Osteoblast (primary cell): ENCODE data around the gene TCF25. TPM values are rescaled to one million over a fixed set of nuclear protein-coding genes. Genes with fewer than 3 reads are reported as not detected.

Source experiments
- DNase-seq: peaks from one replicate; pipeline ENCODE4 v3.0.0; 2011; ENCODE audit warnings: low spot score, mixed read lengths; ENCODE audit not compliant: insufficient read length; ENCODE audit errors: missing footprints
- H2AFZ ChIP-seq: 2 replicates; pipeline ENCODE4 v1.6.0; 2011; ENCODE audit warnings: mild to moderate bottlenecking, low read length
- H3K27ac ChIP-seq: 2 replicates; pipeline ENCODE4 v1.5.1; 2011; ENCODE audit warnings: mild to moderate bottlenecking, low read depth, low read length, moderate library complexity
- H3K27me3 ChIP-seq: 2 replicates; pipeline ENCODE4 v1.6.0; 2012; ENCODE audit warnings: mild to moderate bottlenecking, control low read depth, inconsistent platforms, low read length, moderate library complexity; ENCODE audit not compliant: insufficient read depth
- H3K36me3 ChIP-seq: 2 replicates; pipeline ENCODE4 v1.5.1; 2011; ENCODE audit warnings: mild to moderate bottlenecking, low read length, control low read depth, moderate library complexity; ENCODE audit not compliant: insufficient read depth
- H3K4me1 ChIP-seq: 2 replicates; pipeline ENCODE4 v1.5.1; 2011; ENCODE audit warnings: mild to moderate bottlenecking, low read length, control low read depth, moderate library complexity; ENCODE audit not compliant: insufficient read depth
- H3K4me2 ChIP-seq: 2 replicates; pipeline ENCODE4 v1.6.0; 2011; ENCODE audit warnings: mild to moderate bottlenecking, low read length; ENCODE audit not compliant: insufficient read depth
- H3K4me3 ChIP-seq: fragments of 200-600 bp; sonication (generic); 3 replicates; pipeline ENCODE4 v1.5.1; 2012; ENCODE audit warnings: mild to moderate bottlenecking, low read length, inconsistent platforms; ENCODE audit not compliant: insufficient read depth
- H3K79me2 ChIP-seq: 2 replicates; pipeline ENCODE4 v1.6.0; 2012; ENCODE audit warnings: mild to moderate bottlenecking, low read length, control low read depth, inconsistent platforms; ENCODE audit not compliant: insufficient read depth
- H3K9me3 ChIP-seq: 2 replicates; pipeline ENCODE4 v1.5.1; 2011; ENCODE audit warnings: low read depth, low read length, control low read depth
- H4K20me1 ChIP-seq: 2 replicates; pipeline ENCODE4 v1.6.0; 2012; ENCODE audit warnings: mild to moderate bottlenecking, low read length, control low read depth; ENCODE audit not compliant: insufficient read depth
- total RNA-seq: library from RNA; depleted of rRNA; stranded (reverse); fragments of >200 nt; gene quantifications from 2 replicates; pipeline ENCODE4 v1.2.3, GENCODE V29; 2012
- TF ChIP-seq, protein P1 (sequence below): IDR thresholded peaks from 2 replicates; pipeline ENCODE4 v1.5.1; 2011; ENCODE audit warnings: mild to moderate bottlenecking, low read depth, low read length, moderate library complexity; ENCODE audit errors: extremely low read depth

Gene TCF25
- total RNA-seq, 1 donor = 230 TPM

DNA sequence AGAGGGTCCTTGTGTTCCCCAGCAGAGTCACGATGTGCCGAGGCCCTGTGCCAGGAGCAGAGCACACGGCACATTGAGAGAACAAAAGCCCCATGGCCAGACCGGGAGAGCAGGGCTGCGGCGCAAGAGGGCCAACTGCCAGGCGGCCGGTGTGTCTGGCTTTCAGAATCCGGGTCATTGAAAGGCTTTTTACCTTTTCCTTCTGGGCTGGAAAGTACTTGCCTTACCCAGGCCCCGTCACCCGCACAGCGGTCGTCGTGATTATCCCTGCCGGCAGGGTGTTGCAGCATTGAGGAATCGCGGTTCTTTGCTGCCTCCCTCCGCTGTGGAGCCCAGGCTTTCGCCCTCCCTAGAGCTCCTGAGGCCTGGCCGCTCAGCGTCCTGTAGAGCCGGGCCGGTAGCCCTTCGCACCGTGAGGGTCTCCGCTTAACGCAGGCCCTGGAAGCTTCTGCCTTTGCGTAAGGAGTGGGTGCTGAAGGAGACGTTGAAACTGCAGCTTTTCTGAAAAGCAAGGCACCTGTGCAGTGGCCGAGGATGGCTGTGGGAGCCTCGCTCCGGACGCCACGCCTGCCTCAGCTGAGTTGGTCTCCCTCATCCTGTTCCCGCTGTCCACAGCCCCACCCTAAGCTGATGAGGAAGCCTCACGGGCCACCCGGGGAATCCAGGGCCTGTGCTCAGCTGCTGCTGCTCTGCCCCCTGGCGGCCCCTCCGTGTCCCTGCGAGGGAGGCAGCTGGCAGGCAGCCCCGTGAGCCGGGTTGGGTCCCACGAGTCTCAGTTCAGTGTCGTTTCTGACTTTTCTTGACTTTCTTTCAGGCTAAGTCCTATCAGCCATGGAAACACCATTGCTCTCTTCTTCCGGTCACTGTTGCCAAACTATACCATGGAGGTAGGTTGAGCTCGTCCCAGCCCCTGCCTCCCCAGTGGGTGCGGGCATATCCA is 36.7 kb downstream of the TCF25 start:
- Histone ChIP-seq H3K27me3 (no peaks in the 10 kb centered on the region), H3K4me3 (no peak overlapping the region), H3K79me2 (no peaks in the 10 kb centered on the region), H3K4me2 (no peak overlapping the region), H3K27ac (peak overlapping the region; percentile 25), H3K4me1 (peaks cover 3% of the 10 kb centered on the region), H3K36me3 (peaks cover 60% of the 10 kb centered on the region), H2AFZ (no peak overlapping the region), H3K9me3 (no peaks in the 10 kb centered on the region), H4K20me1 (peaks cover 19% of the 10 kb centered on the region)
- DNase-seq = peak; percentile 99
- TF ChIP-seq, protein P1, sequence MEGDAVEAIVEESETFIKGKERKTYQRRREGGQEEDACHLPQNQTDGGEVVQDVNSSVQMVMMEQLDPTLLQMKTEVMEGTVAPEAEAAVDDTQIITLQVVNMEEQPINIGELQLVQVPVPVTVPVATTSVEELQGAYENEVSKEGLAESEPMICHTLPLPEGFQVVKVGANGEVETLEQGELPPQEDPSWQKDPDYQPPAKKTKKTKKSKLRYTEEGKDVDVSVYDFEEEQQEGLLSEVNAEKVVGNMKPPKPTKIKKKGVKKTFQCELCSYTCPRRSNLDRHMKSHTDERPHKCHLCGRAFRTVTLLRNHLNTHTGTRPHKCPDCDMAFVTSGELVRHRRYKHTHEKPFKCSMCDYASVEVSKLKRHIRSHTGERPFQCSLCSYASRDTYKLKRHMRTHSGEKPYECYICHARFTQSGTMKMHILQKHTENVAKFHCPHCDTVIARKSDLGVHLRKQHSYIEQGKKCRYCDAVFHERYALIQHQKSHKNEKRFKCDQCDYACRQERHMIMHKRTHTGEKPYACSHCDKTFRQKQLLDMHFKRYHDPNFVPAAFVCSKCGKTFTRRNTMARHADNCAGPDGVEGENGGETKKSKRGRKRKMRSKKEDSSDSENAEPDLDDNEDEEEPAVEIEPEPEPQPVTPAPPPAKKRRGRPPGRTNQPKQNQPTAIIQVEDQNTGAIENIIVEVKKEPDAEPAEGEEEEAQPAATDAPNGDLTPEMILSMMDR = peak; percentile 90

DNA sequence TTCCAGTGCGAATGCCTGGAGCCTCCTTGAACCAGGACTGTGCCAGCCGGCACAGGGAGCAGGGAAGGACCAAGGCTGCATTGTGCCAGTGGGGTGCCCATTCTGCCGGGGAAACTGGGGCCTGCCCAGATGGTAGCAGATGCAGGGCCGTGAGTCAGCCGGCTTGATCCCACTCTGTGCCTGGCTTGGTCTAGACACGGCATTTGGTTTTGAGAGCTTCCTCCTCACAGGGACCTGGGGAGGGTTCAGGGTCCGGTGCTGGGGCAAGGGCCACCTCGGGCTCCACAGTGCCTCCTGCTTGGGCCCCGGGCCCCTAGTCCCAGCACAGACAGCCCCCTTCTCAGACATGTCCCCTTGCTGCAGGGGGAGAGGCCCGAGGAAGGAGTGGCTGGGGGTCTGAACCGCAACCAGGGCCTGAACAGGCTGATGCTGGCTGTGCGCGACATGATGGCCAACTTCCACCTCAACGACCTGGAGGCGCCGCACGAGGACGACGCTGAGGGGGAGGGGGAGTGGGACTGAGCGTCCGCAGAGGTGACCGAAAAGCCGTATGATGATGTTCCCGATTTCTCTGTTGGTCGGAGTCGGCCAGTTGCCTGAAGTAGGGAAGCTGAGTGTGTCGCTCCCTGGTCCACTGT is 37.4 kb downstream of the TCF25 start:
- Histone ChIP-seq H3K9me3 (no peaks in the 10 kb centered on the region), H3K4me2 (no peak overlapping the region), H3K79me2 (no peaks in the 10 kb centered on the region), H3K27me3 (no peaks in the 10 kb centered on the region), H2AFZ (no peak overlapping the region), H3K4me3 (no peak overlapping the region), H3K36me3 (peaks cover 52% of the 10 kb centered on the region), H4K20me1 (peaks cover 11% of the 10 kb centered on the region), H3K4me1 (peaks cover 3% of the 10 kb centered on the region), H3K27ac (peak overlapping the region; percentile 25)
- DNase-seq = peak; percentile 75
- TF ChIP-seq, protein P1 = no peak

DNA sequence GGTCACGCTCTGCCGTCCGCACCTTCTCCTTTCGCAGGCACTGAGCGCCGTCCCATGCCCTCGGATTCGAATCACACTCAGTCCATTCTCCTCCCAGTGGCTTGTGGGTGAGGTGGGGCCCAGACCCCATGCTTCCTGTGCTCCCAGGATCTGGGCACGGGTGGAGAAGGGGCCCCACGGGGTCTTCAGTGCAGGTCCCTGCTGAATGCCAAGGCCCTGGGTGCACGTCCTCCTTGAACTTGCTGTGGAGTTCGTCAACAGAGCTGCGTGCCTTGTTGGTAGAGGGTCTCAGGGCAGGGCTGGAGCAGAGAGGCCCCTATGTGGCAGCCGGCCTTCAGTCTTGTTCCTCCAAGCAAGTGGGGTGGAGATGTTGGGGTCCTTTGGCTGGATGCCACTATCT is 38.0 kb downstream of the TCF25 start:
- H3K27me3 ChIP-seq = no peaks in the 10 kb centered on the region
- peaks cover 8% of the 10 kb centered on the region for H4K20me1 ChIP-seq
- H3K4me1 ChIP-seq = peaks cover 3% of the 10 kb centered on the region
- TF ChIP-seq, protein P1 = no peak
- peak; percentile 60 for DNase-seq
- H2AFZ ChIP-seq = no peak overlapping the region
- H3K4me2 ChIP-seq = no peak overlapping the region
- no peak overlapping the region for H3K27ac ChIP-seq
- no peaks in the 10 kb centered on the region for H3K79me2 ChIP-seq
- H3K9me3 ChIP-seq = no peaks in the 10 kb centered on the region
- H3K4me3 ChIP-seq = no peak overlapping the region
- H3K36me3 ChIP-seq = peaks cover 47% of the 10 kb centered on the region

DNA sequence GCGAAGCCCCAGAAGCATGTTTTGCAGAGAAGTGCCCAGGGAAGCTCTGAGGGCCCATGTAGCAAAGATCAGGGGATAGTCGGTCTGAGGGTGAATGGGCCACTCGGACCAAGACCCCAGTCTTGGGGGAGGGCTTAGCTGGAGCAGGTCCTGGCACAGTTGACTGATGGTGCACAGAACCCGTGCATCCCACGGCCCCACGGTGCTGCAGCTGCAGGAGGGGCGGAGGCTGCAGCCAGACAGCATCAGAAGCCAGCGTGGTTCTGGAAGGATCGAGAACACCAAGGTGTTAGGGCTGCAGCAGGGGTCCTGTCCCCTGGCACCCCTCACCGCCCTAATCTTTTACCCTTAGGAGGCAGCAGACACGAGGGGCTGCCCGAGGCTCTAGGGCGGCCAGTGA is 38.8 kb downstream of the TCF25 start:
- peak; percentile 75 for DNase-seq
- Histone ChIP-seq H3K4me1 (peaks cover 3% of the 10 kb centered on the region), H3K9me3 (no peaks in the 10 kb centered on the region), H3K27ac (no peak overlapping the region), H3K4me2 (no peak overlapping the region), H3K79me2 (no peaks in the 10 kb centered on the region), H4K20me1 (peaks cover 8% of the 10 kb centered on the region), H3K4me3 (no peak overlapping the region), H3K36me3 (peaks cover 40% of the 10 kb centered on the region), H2AFZ (no peak overlapping the region), H3K27me3 (no peaks in the 10 kb centered on the region)
- TF ChIP-seq, protein P1 = no peak
